Activated B cell treated with CpG ODN at 0.5 μM for 24 hours (primary cell): ENCODE measurements around the gene MEFV. TPM values are rescaled to one million over a fixed set of nuclear protein-coding genes. Genes with fewer than 3 reads are reported as not detected.

Experiments used
- ATAC-seq: fragments of 200-7000 bp; cut with Tn5 transposase; one replicate; pipeline ENCODE4 v1.10.0; 2021; ENCODE audit warnings: low read depth, mild to moderate bottlenecking, moderate library complexity
- CTCF ChIA-PET: fragments of 350-600 bp; sonication (Branson Sonifier 250); formaldehyde crosslinking; loops from one replicate; lab custom pipeline; 2021; ENCODE audit warnings: antibody characterized with exemption; lab: Charles Lee
- POLR2A ChIA-PET: fragments of 350-600 bp; sonication (Branson Sonifier 250); formaldehyde crosslinking; loops from one replicate; lab custom pipeline; 2021; ENCODE audit warnings: antibody characterized with exemption; lab: Charles Lee
- DNase-seq: peaks from one replicate; pipeline ENCODE4 v3.0.0; 2022
- H3K27ac Mint-ChIP-seq: one replicate; pipeline ENCODE4 v1.8.0; 2020; ENCODE audit warnings: mixed read lengths
- H3K27me3 Mint-ChIP-seq: one replicate; pipeline ENCODE4 v1.8.0; 2021; ENCODE audit warnings: mixed read lengths
- H3K36me3 Mint-ChIP-seq: one replicate; pipeline ENCODE4 v1.8.0; 2021; ENCODE audit warnings: low read depth, mixed read lengths
- H3K4me1 Mint-ChIP-seq: one replicate; pipeline ENCODE4 v1.8.0; 2021; ENCODE audit warnings: mixed read lengths
- H3K4me3 Mint-ChIP-seq: one replicate; pipeline ENCODE4 v1.8.0; 2020; ENCODE audit warnings: mild to moderate bottlenecking, mixed read lengths
- H3K9me3 Mint-ChIP-seq: one replicate; pipeline ENCODE4 v1.8.0; 2020; ENCODE audit warnings: mixed read lengths
- intact Hi-C: fragments of 100-400 bp; cut with micrococcal nuclease; formaldehyde crosslinking; loops from one replicate; pipeline ENCODE4 v1.15.1; 2024
- total RNA-seq: library from RNA; stranded (reverse); gene quantifications from 2 replicates; pipeline ENCODE4 v1.2.3, GENCODE V29; 2022
- TF ChIP-seq, protein P1 (sequence below): fragments of 200-600 bp; IDR thresholded peaks from one replicate; pipeline ENCODE4 v1.8.0; 2022; ENCODE audit warnings: antibody characterized with exemption, mild to moderate bottlenecking

MEFV gene
- total RNA-seq, 1 donor from 2014 or later = not detected

DNA sequence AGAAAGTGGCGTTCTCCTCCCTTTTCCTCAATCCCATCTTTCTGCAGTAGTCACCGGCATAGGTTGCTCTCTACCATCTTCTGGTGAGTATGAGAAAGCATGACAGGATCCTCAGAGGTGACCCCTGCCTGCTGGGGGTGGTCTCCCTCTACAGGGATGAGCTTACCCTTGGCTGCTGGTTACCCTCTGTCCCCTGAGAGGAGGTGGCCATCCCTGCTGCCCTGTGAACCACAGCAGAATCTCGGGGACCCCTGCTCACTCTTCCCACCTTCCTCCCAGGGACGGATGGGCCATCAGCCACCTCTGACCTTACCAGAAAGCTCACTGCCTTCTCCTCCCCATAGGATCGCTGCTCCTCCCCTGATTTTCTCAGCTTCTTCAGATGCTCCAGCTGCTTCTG is 7.8 kb downstream of the MEFV start:
- no peak for DNase-seq
- ChIA-PET POLR2A (no interaction called here), CTCF (no interaction called here)
- Mint-ChIP-seq H3K36me3 (no peaks in the 10 kb centered on the region), H3K27ac (no peak overlapping the region), H3K4me3 (no peak overlapping the region), H3K27me3 (peaks cover 28% of the 10 kb centered on the region), H3K4me1 (no peaks in the 10 kb centered on the region), H3K9me3 (no peaks in the 10 kb centered on the region)
- intact Hi-C loops = no loop called here
- TF ChIP-seq, protein P1, sequence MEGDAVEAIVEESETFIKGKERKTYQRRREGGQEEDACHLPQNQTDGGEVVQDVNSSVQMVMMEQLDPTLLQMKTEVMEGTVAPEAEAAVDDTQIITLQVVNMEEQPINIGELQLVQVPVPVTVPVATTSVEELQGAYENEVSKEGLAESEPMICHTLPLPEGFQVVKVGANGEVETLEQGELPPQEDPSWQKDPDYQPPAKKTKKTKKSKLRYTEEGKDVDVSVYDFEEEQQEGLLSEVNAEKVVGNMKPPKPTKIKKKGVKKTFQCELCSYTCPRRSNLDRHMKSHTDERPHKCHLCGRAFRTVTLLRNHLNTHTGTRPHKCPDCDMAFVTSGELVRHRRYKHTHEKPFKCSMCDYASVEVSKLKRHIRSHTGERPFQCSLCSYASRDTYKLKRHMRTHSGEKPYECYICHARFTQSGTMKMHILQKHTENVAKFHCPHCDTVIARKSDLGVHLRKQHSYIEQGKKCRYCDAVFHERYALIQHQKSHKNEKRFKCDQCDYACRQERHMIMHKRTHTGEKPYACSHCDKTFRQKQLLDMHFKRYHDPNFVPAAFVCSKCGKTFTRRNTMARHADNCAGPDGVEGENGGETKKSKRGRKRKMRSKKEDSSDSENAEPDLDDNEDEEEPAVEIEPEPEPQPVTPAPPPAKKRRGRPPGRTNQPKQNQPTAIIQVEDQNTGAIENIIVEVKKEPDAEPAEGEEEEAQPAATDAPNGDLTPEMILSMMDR = no peak
- ATAC-seq = no peak

DNA sequence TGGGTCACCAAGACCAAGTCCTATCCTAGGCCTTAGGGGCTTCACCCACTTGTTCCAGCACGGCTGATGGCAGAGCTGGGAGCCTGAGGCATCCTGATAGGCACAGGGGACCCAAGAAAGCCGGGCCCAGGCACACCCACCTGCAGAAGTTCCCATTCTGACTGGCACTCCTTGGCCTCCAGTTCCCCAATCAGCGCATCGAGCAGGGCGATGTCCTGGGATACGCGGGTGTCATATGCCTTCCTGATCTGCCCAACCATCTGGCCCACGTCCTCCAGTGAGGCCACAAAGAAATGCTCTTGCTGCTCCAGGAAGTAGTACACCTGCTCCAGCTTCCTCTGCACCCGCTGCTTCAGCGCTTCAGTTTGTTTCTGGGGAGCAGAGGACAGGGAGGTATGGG is 9.6 kb downstream of the MEFV start:
- ChIA-PET POLR2A (no interaction called here), CTCF (no interaction called here)
- H3K4me3 Mint-ChIP-seq = no peak overlapping the region
- TF ChIP-seq, protein P1 = no peak
- no peaks in the 10 kb centered on the region for H3K36me3 Mint-ChIP-seq
- peaks cover 39% of the 10 kb centered on the region for H3K27me3 Mint-ChIP-seq
- no peaks in the 10 kb centered on the region for H3K9me3 Mint-ChIP-seq
- DNase-seq = no peak
- no peaks in the 10 kb centered on the region for H3K4me1 Mint-ChIP-seq
- intact Hi-C loops = no loop called here
- no peak for ATAC-seq
- no peak overlapping the region for H3K27ac Mint-ChIP-seq

DNA sequence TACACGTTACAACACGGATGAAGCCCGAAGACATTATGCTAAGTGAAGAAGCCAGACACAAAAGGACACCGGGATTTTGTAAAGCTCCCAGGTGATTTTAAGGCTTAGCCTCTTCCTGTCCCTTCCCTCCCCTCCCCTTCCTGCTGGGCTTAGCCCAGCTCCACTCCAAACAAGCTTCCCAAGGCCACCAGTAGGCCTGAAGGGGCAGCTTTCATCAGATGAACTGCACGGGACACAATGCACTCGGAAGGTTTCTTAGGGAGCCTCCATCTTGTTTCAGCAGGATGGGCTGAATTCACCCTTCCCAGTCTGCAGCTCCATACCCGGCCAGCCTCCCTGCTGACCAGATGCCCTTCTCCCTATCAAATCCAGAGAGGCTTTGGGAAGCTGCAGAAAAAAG is 10.4 kb downstream of the MEFV start:
- no peaks in the 10 kb centered on the region for H3K36me3 Mint-ChIP-seq
- CTCF ChIA-PET = no interaction called here
- intact Hi-C loops = no loop called here
- ATAC-seq = no peak
- TF ChIP-seq, protein P1 = no peak
- H3K4me3 Mint-ChIP-seq = no peak overlapping the region
- DNase-seq = no peak
- peaks cover 39% of the 10 kb centered on the region for H3K27me3 Mint-ChIP-seq
- H3K27ac Mint-ChIP-seq = no peak overlapping the region
- POLR2A ChIA-PET = no interaction called here
- H3K4me1 Mint-ChIP-seq = no peaks in the 10 kb centered on the region
- H3K9me3 Mint-ChIP-seq = no peaks in the 10 kb centered on the region

DNA sequence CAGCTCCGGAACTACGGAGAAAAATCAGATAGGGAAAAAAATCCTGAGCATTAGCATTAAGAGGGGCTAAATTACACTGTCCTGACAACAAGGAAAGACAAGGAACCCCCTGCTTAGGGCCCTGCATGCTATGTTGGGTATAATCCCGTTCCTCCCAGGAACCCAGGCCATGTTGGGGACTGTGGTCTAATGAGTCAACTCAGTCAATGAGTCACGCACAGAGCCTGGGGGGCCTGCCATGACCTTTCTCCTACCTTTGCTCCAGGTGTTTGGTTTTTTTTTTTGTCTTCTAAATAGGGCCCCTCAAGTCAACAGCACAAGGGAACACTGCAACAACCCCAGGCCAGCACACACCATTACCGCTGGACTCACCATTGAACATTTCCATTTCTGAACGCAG is 12.6 kb downstream of the MEFV start:
- no peak overlapping the region for H3K4me3 Mint-ChIP-seq
- H3K36me3 Mint-ChIP-seq = no peaks in the 10 kb centered on the region
- POLR2A ChIA-PET = no interaction called here
- H3K9me3 Mint-ChIP-seq = no peaks in the 10 kb centered on the region
- H3K27ac Mint-ChIP-seq = no peak overlapping the region
- peaks cover 37% of the 10 kb centered on the region for H3K27me3 Mint-ChIP-seq
- intact Hi-C loops = no loop called here
- no peaks in the 10 kb centered on the region for H3K4me1 Mint-ChIP-seq
- CTCF ChIA-PET = no interaction called here
- DNase-seq (no peak), ATAC-seq (no peak)
- TF ChIP-seq, protein P1 = no peak

DNA sequence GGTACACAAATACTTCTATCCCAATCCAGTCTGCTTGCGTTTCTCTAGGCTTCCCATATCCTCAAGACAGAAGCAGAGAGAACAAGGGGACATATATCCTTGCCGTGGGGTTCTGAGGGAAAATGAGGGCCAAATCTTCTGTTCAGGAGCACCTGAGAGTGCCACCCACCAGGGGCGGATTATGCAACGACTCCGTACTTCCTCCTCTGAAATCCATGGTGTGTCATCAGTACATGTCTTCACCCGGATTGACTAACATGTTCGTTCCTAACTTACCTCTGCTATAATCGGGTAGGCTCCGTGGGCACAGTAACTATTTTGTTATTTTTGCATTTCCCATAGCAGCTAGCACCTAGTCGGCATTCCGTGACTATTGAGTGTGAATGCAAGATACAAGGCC is 13.7 kb downstream of the MEFV start:
- Mint-ChIP-seq H3K27me3 (peaks cover 37% of the 10 kb centered on the region), H3K4me3 (no peak overlapping the region), H3K9me3 (no peaks in the 10 kb centered on the region), H3K27ac (no peak overlapping the region), H3K4me1 (no peaks in the 10 kb centered on the region), H3K36me3 (no peaks in the 10 kb centered on the region)
- ATAC-seq = no peak
- ChIA-PET CTCF (no interaction called here), POLR2A (no interaction called here)
- intact Hi-C loops = no loop called here
- TF ChIP-seq, protein P1 = no peak
- no peak for DNase-seq
